Spinal cord (tissue), 10 donors: ENCODE measurements around the gene PRAMEF5. TPM values are rescaled to one million over a fixed set of nuclear protein-coding genes. Genes with fewer than 3 reads are reported as not detected.
"Not testable (repeated sequence)": the region's sequence is repeated elsewhere in the genome, so short reads cannot be mapped to it uniquely, and the experiment has no call there.

Experiments used
- DNase-seq, 6 donors: peaks; one replicate each; pipeline versions ENCODE4 v3.0.0 to v3.0.0-alpha.2; 2013 to 2015; ENCODE audit warnings: low spot score in 6 of 6, low read depth in 4 of 6
- H3K27ac ChIP-seq: one replicate; pipeline ENCODE4 v1.5.1; 2013; ENCODE audit warnings: low read depth, low read length, control low read depth
- H3K27me3 ChIP-seq: one replicate; pipeline ENCODE4 v1.6.1; 2013; ENCODE audit warnings: low read length; ENCODE audit not compliant: control insufficient read depth, insufficient read depth
- H3K36me3 ChIP-seq: one replicate; pipeline ENCODE4 v1.6.1; 2013; ENCODE audit warnings: low read length; ENCODE audit not compliant: control insufficient read depth, insufficient read depth
- H3K4me1 ChIP-seq: one replicate; pipeline ENCODE4 v1.6.1; 2013; ENCODE audit warnings: low read length; ENCODE audit not compliant: control insufficient read depth, insufficient read depth
- H3K4me3 ChIP-seq: one replicate; pipeline ENCODE4 v1.5.1; 2013; ENCODE audit warnings: low read depth, low read length, control low read depth
- H3K9me3 ChIP-seq: one replicate; pipeline ENCODE4 v1.6.1; 2013; ENCODE audit warnings: low read length; ENCODE audit not compliant: control insufficient read depth, insufficient read depth
- WGBS: methylation state at CpG from one replicate; pipeline ENCODE4 v1.1.5; 2013; ENCODE audit warnings: missing lambda C conversion rate; ENCODE audit not compliant: insufficient coverage; 5-methylcytosine and 5-hydroxymethylcytosine counted together
- polyA plus RNA-seq, 2 donors: library from polyadenylated mRNA; unstranded; fragments of 120-200 nt; gene quantifications; one replicate each; pipeline ENCODE4 v1.2.1, GENCODE V29; 2013; ENCODE audit not compliant: insufficient read length in 2 of 2
- total RNA-seq, 2 donors: library from RNA; depleted of rRNA in 1 of 2; stranded (reverse); fragments of 120-200 nt in 1 of 2; fragments of >200 nt in 1 of 2; gene quantifications; one replicate each; pipeline versions ENCODE4 v1.2.3 to v1.2.4, GENCODE V29; 2013 to 2014
- donor health status: healthy.

The PRAMEF5 gene
- total and polyA plus RNA-seq, 4 donors, result not detected

GRCh38 chr1:13230096-13230495 lies 23.9 kb upstream of the PRAMEF5 start:
- not testable (repeated sequence) for H3K27ac ChIP-seq, H3K27me3 ChIP-seq, H3K36me3 ChIP-seq, H3K4me1 ChIP-seq, DNase-seq, H3K9me3 ChIP-seq, H3K4me3 ChIP-seq
- WGBS, result 70% methylated on average over 3 of the region's 5 CpGs

GRCh38 chr1:13230601-13231000 lies 23.4 kb upstream of the PRAMEF5 start:
- not testable (repeated sequence) for H3K4me3 ChIP-seq, H3K36me3 ChIP-seq, H3K27ac ChIP-seq, H3K27me3 ChIP-seq, DNase-seq, H3K9me3 ChIP-seq, H3K4me1 ChIP-seq
- 70% methylated on average over 2 of the region's 2 CpGs for WGBS

GRCh38 chr1:13231061-13231750 lies 22.8 kb upstream of the PRAMEF5 start:
- not testable (repeated sequence) for DNase-seq, H3K9me3 ChIP-seq, H3K27me3 ChIP-seq, H3K36me3 ChIP-seq, H3K27ac ChIP-seq, H3K4me3 ChIP-seq, H3K4me1 ChIP-seq
- WGBS, result 94% methylated on average over 6 of the region's 7 CpGs

- H3K9me3 ChIP-seq, H3K27ac ChIP-seq, H3K4me1 ChIP-seq, H3K36me3 ChIP-seq, H3K4me3 ChIP-seq, DNase-seq, H3K27me3 ChIP-seq: not testable (repeated sequence)
- no CpG with 5 or more reads among the region's 2 CpGs for WGBS
Observed at GRCh38 chr1:13232056-13232455, 21.9 kb upstream of the PRAMEF5 start.

- H3K27me3 ChIP-seq, H3K36me3 ChIP-seq, H3K9me3 ChIP-seq, H3K4me3 ChIP-seq, DNase-seq, H3K27ac ChIP-seq, H3K4me1 ChIP-seq: not testable (repeated sequence)
- 75% methylated on average over 1 of the region's 1 CpG for WGBS
Observed at GRCh38 chr1:13234057-13234456, 19.9 kb upstream of the PRAMEF5 start.

GRCh38 chr1:13237572-13237971 lies 16.4 kb upstream of the PRAMEF5 start:
- 90% methylated on average over 3 of the region's 4 CpGs for WGBS
- not testable (repeated sequence) for H3K27me3 ChIP-seq, H3K4me3 ChIP-seq, H3K27ac ChIP-seq, H3K4me1 ChIP-seq, H3K36me3 ChIP-seq, DNase-seq, H3K9me3 ChIP-seq

GRCh38 chr1:13239633-13240032 lies 14.4 kb upstream of the PRAMEF5 start:
- H3K9me3 ChIP-seq, H3K4me3 ChIP-seq, H3K4me1 ChIP-seq, H3K27me3 ChIP-seq, H3K27ac ChIP-seq, DNase-seq, H3K36me3 ChIP-seq: not testable (repeated sequence)
- 78% methylated on average over 4 of the region's 4 CpGs for WGBS

- not testable (repeated sequence) for H3K27me3 ChIP-seq, H3K4me3 ChIP-seq, H3K4me1 ChIP-seq, H3K27ac ChIP-seq, H3K9me3 ChIP-seq, DNase-seq, H3K36me3 ChIP-seq
- 85% methylated on average over 4 of the region's 9 CpGs for WGBS
Observed at GRCh38 chr1:13243536-13244263, 10.3 kb upstream of the PRAMEF5 start.

GRCh38 chr1:13245841-13246553 lies 8.0 kb upstream of the PRAMEF5 start:
- H3K27ac ChIP-seq, DNase-seq: not testable (repeated sequence)

GRCh38 chr1:13246554-13246871 lies 7.5 kb upstream of the PRAMEF5 start:
- not testable (repeated sequence) for H3K27me3 ChIP-seq, DNase-seq, H3K4me3 ChIP-seq

More at GRCh38 chr1:13245841-13246553, 8.0 kb upstream of the PRAMEF5 start:
- not testable (repeated sequence) for H3K36me3 ChIP-seq, H3K9me3 ChIP-seq, H3K27me3 ChIP-seq, H3K4me3 ChIP-seq, H3K4me1 ChIP-seq
- 71% methylated on average over 5 of the region's 5 CpGs for WGBS

More at GRCh38 chr1:13246554-13246871, 7.5 kb upstream of the PRAMEF5 start:
- WGBS, result 79% methylated on average over 2 of the region's 2 CpGs
- not testable (repeated sequence) for H3K9me3 ChIP-seq, H3K27ac ChIP-seq, H3K36me3 ChIP-seq, H3K4me1 ChIP-seq
